HS-27A (cell line): ENCODE results near the gene NTM.

Source experiments
- DNase-seq: peaks from one replicate; pipeline ENCODE4 v3.0.0-alpha.2; 2012; ENCODE audit warnings: low read depth, missing footprints

The NTM gene

DNA sequence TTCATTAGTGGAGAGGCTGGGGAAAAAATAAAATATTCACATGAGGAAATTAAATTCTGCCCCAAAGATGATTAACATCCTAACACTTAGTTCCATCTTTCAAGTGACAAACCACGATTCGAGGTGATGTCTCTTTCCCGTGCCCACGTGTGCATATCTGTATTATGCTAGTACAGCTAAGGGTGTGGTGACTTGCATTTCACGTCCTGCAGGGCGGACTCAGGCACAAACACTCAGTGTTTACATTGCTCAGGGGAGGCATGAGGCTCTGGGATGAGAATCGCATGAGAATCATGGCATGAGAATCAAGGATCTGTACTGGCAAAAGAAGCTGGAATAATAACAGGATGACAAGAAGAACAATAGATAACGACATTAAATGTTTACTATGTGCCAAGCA lies 179.4 kb downstream of the NTM start:
- no peak for DNase-seq

DNA sequence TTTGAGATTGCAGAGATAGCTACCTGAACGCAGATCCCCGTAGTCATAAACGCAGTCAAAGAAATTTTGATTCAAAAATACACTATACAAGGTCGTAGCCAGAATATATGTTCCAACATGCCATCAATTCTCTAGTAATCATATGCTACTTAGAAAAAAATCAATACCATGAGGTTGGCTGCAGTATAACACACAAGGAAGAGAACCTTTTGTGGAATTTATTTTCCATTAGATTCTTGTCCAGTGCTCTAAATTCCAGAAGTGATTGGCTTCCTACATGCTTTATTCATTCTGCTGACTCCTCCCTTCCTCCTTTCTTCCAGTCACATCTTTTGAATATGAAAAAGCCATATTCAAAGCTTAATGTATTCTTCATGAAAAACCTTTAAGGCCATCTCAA lies 189.9 kb downstream of the NTM start:
- DNase-seq = no peak

DNA sequence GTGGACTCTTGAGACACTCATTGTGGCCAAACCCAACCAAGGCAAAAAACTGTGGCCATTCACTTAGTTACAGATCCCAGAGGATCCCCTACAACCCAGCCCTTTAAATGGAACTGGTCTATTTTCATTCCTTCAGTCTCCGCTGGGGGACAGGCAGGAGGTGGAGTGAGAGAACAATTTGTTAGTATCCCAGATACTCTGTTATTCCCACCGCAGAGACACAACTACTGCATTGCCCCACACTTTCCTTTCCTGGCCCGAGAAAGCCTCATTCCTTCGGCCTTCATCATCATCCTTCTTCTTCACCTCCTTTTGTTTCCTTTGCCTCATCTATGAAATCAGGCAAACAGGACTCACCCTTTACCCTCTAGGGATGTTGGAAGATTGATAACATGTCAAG lies 191.1 kb downstream of the NTM start:
- no peak for DNase-seq

DNA sequence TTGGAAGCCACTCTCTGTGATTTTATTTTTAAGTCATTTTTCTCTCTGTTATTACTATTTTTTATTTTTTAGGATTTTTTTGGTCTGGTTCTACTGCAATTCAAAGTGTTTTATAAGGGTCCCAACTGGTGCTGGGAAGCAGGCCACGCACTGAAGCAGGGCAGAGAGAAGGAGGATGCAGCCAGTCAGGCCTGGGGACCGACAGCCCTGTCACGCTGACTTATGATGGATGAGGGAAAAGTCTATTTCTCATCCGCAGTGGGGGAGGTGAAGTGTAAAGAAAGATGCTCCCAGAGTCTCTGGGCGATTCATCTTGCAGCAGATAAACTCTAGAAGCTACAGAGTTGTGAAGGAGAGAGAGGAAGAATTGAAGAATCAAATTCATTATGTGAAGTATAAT lies 191.6 kb downstream of the NTM start:
- DNase-seq = no peak

- no peak for DNase-seq
Measured at GRCh38 chr11:131568318-131568717, 197.9 kb downstream of the NTM start.

DNA sequence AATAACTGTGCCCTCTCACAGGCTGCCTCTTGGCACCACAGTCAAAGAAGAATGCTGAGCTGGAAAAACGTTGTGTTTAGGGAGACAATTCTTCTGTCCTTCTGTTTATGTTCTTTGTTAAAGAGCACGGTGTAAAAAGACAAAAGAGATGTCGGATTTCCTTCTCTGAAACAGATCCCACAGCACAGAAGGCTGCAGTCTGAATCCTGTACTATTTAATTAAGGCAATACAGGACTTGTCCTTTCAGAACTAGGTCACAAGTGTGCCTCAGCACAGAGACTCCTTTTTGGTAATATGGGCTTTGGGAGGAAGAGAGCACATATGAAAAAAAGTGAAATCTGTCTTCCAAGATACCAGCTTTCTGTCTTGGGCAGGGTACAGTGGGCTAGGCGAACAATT lies 201.2 kb downstream of the NTM start:
- no peak for DNase-seq

- no peak for DNase-seq
Measured at GRCh38 chr11:131572423-131572822, 202.0 kb downstream of the NTM start.

GRCh38 chr11:131579932-131580387 lies 209.5 kb downstream of the NTM start:
- no peak for DNase-seq

GRCh38 chr11:131580476-131580875 lies 210.1 kb downstream of the NTM start:
- DNase-seq = no peak

DNA sequence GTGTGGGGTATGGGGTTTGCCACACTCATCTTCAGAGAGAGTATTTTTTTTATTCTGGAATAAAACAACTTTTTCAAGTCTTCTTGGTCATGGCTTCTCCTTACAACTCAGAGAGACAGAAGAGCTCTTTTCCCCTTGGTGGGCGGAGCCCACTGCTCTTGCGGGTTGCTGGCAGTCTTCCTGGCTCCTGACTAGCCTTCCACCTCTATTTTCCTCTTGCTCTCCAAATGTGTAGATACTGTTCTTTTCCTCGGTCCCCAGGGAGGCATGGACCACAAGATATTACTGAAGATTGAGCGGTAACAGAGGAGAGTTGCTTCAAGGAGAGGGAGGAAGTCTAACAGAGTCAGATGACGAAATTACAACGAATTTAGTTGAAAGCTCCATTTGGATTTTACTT lies 210.6 kb downstream of the NTM start:
- no peak for DNase-seq

GRCh38 chr11:131582021-131582525 lies 211.7 kb downstream of the NTM start:
- no peak for DNase-seq

- DNase-seq = no peak
Measured at GRCh38 chr11:131583421-131583820, 213.0 kb downstream of the NTM start.

DNA sequence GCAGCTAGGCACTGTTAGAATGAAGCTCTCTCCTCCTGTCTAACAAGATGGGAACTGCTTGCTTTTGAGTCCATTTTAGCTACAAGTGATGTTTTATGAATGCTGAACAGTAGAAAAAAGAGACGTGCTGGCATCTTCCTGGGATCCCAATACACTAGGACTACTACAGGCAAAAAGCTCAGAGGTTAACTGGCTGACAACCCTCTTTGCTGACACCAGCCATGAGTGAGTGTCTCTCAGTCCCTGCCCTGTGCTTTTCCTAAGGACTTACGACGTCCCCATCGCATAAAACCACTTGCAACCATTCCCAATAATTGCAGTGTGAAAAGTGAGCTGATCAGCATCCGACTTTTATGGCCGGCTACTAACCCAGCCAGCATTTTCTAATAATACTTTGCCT lies 213.5 kb downstream of the NTM start:
- no peak for DNase-seq

DNA sequence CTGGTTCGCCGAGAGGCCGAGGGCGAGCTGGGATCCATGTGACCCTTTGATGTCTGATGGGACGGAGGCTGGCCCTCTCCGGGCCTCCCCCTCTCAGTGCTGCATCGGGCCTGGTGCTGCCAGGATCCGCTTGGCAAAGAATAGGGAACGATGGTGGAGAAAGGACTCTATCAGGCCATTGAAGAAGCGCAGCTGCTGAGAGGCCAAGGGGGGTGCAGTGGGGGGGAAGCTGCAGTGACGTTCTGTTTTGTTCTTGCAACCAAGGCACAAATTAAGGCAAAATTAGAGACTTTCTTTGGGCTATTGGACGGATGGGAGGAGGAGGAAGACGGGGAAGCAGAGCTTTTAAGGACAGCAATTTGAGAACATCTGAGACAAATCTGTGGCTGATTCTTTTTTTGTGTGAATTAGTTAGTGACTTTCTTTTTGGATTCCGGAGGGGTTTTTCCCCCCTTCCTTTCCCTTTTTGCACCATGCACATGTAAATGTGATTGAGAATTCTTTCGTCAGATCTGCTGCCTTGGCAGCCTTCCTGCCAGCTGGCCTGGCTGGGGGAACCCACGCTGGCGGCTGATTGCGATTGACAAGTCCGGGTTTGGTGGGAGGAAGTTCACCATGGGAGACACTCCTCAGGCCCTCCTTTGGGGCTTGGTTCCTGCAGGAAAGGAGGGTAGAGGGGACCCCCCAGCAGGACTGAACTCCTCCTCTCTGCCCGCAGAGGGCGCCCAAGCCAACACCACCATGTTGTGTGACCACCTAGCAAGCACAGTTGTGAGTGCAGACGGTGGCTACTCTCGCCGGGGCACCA lies 214.6 kb downstream of the NTM start:
- no peak for DNase-seq

GRCh38 chr11:131588057-131588456 lies 217.6 kb downstream of the NTM start:
- no peak for DNase-seq

DNA sequence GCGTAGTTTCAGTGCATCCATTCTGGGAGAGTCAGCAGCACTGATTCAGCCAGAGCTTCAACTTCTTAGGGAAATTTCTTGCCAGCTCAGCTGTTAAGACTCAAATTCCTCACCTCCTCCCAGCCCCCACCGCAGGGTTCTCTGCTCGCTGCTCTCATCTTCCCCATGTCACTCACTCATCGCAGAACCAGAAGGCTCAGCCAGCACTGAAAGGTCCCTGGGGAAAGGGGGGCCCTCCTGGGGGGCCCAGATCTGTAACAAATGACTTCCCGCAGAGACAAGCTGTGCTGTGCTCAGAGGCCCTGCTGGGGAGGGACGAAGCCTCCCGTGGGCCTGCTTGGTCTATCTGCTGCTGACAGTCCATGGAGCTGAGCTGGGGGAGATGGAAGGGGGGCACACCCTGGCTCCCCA lies 220.6 kb downstream of the NTM start:
- DNase-seq = no peak

- no peak for DNase-seq
Measured at GRCh38 chr11:131592152-131592551, 221.7 kb downstream of the NTM start.

GRCh38 chr11:131592734-131593133 lies 222.3 kb downstream of the NTM start:
- no peak for DNase-seq

DNA sequence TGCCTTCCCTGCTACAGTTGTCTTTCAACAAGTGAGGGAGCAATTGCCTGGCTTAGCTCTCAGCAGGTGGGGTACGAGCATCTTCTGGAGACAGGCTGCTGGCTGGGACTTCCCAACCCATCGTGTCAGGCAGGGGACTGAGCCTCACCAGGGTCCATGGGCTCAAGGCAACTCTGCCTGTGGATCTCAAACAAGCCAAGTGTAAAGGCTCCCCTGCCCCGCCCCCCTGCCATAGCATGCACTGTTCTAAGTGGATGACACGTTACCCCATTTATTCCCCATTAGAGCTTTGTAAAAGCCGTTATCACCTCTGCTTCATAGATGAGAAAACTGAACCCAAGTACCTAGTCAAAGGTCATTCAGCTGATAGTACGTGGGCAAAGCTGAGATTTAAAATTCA lies 222.9 kb downstream of the NTM start:
- DNase-seq = no peak

DNA sequence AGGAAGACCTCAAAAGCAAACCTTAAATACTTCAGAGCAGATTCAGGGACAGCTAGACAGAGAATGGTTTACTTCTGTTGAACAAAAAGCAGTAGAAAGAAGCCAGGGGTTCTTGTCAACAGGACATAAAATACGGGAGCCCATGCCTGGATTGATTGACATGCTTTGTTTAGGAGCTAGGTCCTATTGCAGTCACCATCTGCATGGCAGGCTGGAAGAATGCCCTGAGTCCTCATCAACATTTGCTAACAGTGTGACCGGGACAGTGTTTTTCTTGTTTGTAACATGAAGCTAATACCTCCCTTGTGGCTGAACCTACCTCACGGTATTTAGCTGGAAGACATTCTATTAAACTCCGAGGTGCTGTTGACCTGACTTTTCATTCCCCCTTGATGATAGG lies 225.4 kb downstream of the NTM start:
- no peak for DNase-seq

- no peak for DNase-seq
Measured at GRCh38 chr11:131597890-131598289, 227.5 kb downstream of the NTM start.

- DNase-seq = no peak
Measured at GRCh38 chr11:131598305-131598704, 227.9 kb downstream of the NTM start.

- DNase-seq = no peak
Measured at GRCh38 chr11:131599285-131599684, 228.9 kb downstream of the NTM start.

DNA sequence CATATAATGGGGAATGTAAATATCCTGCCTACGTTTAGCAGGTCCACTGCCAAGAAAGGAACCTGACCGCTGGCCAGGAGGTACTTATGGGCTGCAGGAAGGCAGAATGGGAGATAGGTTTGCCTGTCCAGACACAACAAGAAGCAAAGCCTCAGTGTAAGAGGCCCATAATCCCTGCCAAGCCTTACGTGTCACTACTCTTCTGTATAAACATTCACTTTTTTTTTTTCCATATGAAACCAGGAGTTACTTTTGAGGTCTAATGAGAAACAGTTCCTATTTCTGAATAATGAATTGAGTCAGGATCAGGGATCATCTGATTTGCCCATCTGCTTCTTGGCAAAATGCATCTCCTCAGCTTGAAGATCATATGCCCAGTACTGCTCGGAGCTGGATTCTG lies 230.2 kb downstream of the NTM start:
- DNase-seq = no peak
